K562 (cell line): ENCODE results near the gene ZNF627. TPM values are rescaled to one million over a fixed set of nuclear protein-coding genes. Genes with fewer than 3 reads are reported as not detected.

ENCODE experiments used
- ASH1L ChIP-seq: fragments of 450-650 bp; IDR thresholded peaks from 2 replicates; pipeline ENCODE4 v1.6.1; 2018; ENCODE audit warnings: borderline replicate concordance, mild to moderate bottlenecking, low read depth; ENCODE audit not compliant: partially characterized antibody
- ETV5 ChIP-seq: sonication (generic); formaldehyde crosslinking; IDR thresholded peaks from 2 replicates; pipeline ENCODE4 v1.4.0; 2020; ENCODE audit warnings: low read depth, mild to moderate bottlenecking, missing genetic modification reagents
- EWSR1 ChIP-seq: fragments of 450-650 bp; IDR thresholded peaks from 2 replicates; pipeline ENCODE4 v1.6.1; 2018; ENCODE audit warnings: borderline replicate concordance, mild to moderate bottlenecking, low read depth, moderate library complexity; ENCODE audit not compliant: partially characterized antibody
- HLTF ChIP-seq: fragments of 450-650 bp; IDR thresholded peaks from 2 replicates; pipeline ENCODE4 v1.6.1; 2016
- MTF1 ChIP-seq: fragments of 250-450 bp; sonication (Bioruptor Pico); IDR thresholded peaks from 2 replicates; pipeline ENCODE4 v1.9.0; 2021; ENCODE audit warnings: moderate library complexity, mild to moderate bottlenecking, inconsistent platforms, borderline replicate concordance
- MXI1 ChIP-seq: IDR thresholded peaks from 2 replicates; pipeline ENCODE4 v1.6.1; 2011; ENCODE audit warnings: low read depth, mild to moderate bottlenecking, improper control_type of control experiment, low read length
- NEUROD1 ChIP-seq: fragments of 150-350 bp; IDR thresholded peaks from 2 replicates; pipeline ENCODE4 v1.6.1; 2014; ENCODE audit warnings: borderline replicate concordance, low read length, low read depth; ENCODE audit not compliant: partially characterized antibody
- RCOR1 ChIP-seq, 2 experiments: IDR thresholded peaks; 2 replicates each; pipeline ENCODE4 v1.6.1; 2012; ENCODE audit warnings: low read depth in 2 of 2, low read length in 2 of 2, borderline replicate concordance in 1 of 2, improper control_type of control experiment in 1 of 2
- SMAD1 ChIP-seq: fragments of 150-350 bp; IDR thresholded peaks from 2 replicates; pipeline ENCODE4 v1.6.1; 2014; ENCODE audit warnings: low read length, low read depth; ENCODE audit not compliant: partially characterized antibody
- SREBF2 ChIP-seq: sonication (generic); formaldehyde crosslinking; IDR thresholded peaks from 2 replicates; pipeline ENCODE4 v1.4.0; 2020; ENCODE audit warnings: mild to moderate bottlenecking, missing genetic modification reagents
- ZBTB1 ChIP-seq: sonication (generic); formaldehyde crosslinking; IDR thresholded peaks from 2 replicates; pipeline ENCODE4 v1.8.1; 2023; ENCODE audit warnings: missing genetic modification reagents, low read depth, mild to moderate bottlenecking, borderline replicate concordance
- ZC3H8 ChIP-seq: fragments of 450-650 bp; IDR thresholded peaks from 2 replicates; pipeline ENCODE4 v1.6.1; 2017
- ZNF76 ChIP-seq: fragments of 250-450 bp; sonication (Bioruptor Pico); IDR thresholded peaks from 2 replicates; pipeline ENCODE4 v1.4.0; 2020; ENCODE audit warnings: mild to moderate bottlenecking, moderate library complexity, borderline replicate concordance
- polyA plus RNA-seq, 8 experiments: library from polyadenylated mRNA; depleted of rRNA in 4 of 8; stranded (reverse) in 5 of 8; unstranded in 3 of 8; fragments of >200 nt; fragmentation: Nextera tagmentation in 2 of 8; fragmentation: Illumina TruSeq in 1 of 8; extraction: Ambion mirVana in 2 of 8; extraction: Trizol in 1 of 8; gene quantifications; 2 replicates each; pipeline versions ENCODE4 v1.2.1 to v1.2.3, GENCODE V29; 2011 to 2014; ENCODE audit warnings: inconsistent platforms in 1 of 8, missing spikeins in 1 of 8
- total RNA-seq, 7 experiments: library from RNA; depleted of rRNA in 6 of 7; stranded (reverse); fragments of >200 nt in 6 of 7; fragmentation: Illumina TruSeq in 2 of 7; extraction: Trizol in 2 of 7; gene quantifications; 2 replicates each; pipeline versions ENCODE4 v1.2.1 to v1.2.3, GENCODE V29; 2011 to 2021; ENCODE audit warnings: low replicate concordance in 1 of 7
- TF ChIP-seq, protein P1 (sequence below): fragments of 450-650 bp; IDR thresholded peaks from 2 replicates; pipeline ENCODE4 v1.6.1; 2018; ENCODE audit not compliant: partially characterized antibody
- TF ChIP-seq, protein P2 (sequence below): sonication (generic); formaldehyde crosslinking; IDR thresholded peaks from 2 replicates; pipeline ENCODE4 v1.8.0; 2022; ENCODE audit warnings: mild to moderate bottlenecking, missing genetic modification reagents
- TF ChIP-seq, protein P3 (sequence below), 3 experiments: IDR thresholded peaks in 2 of 3; conservative IDR thresholded peaks in 1 of 3; 2 replicates each; pipeline ENCODE4 v1.5.1; 2011 to 2012; ENCODE audit warnings: low read length in 3 of 3, mild to moderate bottlenecking in 3 of 3, control low read depth in 2 of 3, improper control_type of control experiment in 1 of 3, inconsistent platforms in 1 of 3, low read depth in 1 of 3, mixed read lengths in 1 of 3, moderate library complexity in 1 of 3; ENCODE audit not compliant: insufficient read depth in 2 of 3

The ZNF627 gene
- total and polyA plus RNA-seq, 9 of the 15 experiments (the other 6 are each of a cell fraction or from before 2014, with no cell fraction given) = 6.4 to 19.9 (median 10.6) TPM

DNA sequence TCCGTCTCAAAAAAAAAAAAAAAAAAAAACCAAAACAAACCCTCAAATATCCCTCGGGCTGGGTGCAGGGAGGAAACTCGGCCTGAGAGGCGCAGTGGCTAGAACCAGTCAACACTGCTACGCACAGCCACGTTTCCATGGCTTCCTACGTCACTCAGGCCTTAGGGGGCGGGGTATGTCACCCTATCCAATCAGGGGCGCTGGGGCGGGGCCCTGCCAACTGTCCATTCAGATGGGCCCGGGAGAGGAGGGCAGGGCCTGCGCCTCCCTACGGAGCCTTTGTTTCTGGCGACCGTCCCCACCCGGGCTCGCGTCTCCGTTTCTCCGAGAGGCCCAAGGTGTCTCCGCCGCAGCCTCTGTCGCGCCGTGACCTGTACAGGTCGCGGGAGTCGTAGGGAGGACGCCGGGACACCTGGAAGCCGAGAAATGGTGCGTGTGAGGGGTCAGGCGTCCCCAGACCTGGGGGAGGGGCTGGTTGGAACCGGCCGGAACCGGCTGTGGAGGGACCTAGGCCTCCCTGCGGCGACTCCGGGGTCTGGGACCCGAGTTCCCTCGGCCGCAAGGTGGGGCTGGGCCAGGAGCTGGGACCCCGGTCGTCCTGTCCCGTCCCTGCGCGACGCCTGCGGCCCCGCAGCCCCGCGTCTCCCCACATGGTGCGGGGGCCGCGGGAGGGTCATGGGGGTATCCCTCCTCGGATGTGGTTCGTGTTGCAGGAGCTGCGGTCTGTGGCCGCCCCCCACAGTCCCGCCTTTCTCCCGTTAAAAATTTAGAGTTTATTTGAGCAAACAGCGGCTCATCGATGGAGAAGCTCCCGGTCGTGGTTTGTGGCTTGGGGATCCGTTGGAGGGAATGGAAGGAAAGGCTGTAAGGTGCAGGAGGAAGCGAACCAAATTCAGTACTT, at the start of gene ZNF627 (continued):
- TF ChIP-seq, protein P1, sequence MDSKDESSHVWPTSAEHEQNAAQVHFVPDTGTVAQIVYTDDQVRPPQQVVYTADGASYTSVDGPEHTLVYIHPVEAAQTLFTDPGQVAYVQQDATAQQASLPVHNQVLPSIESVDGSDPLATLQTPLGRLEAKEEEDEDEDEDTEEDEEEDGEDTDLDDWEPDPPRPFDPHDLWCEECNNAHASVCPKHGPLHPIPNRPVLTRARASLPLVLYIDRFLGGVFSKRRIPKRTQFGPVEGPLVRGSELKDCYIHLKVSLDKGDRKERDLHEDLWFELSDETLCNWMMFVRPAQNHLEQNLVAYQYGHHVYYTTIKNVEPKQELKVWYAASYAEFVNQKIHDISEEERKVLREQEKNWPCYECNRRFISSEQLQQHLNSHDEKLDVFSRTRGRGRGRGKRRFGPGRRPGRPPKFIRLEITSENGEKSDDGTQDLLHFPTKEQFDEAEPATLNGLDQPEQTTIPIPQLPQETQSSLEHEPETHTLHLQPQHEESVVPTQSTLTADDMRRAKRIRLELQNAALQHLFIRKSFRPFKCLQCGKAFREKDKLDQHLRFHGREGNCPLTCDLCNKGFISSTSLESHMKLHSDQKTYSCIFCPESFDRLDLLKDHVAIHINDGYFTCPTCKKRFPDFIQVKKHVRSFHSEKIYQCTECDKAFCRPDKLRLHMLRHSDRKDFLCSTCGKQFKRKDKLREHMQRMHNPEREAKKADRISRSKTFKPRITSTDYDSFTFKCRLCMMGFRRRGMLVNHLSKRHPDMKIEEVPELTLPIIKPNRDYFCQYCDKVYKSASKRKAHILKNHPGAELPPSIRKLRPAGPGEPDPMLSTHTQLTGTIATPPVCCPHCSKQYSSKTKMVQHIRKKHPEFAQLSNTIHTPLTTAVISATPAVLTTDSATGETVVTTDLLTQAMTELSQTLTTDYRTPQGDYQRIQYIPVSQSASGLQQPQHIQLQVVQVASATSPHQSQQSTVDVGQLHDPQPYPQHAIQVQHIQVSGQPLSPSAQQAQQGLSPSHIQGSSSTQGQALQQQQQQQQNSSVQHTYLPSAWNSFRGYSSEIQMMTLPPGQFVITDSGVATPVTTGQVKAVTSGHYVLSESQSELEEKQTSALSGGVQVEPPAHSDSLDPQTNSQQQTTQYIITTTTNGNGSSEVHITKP = peak; percentile 57
- 0 out of 2 replicates have a peak, but pooled peaks have one; percentile 50 for TF ChIP-seq HLTF
- peak; percentile 10 for TF ChIP-seq NEUROD1
- peak; percentile 95 for TF ChIP-seq ZBTB1 (CRISPR knock-in tag)
- TF ChIP-seq ETV5 (CRISPR knock-in tag) = peak; percentile 61
- 0 out of 2 replicates have a peak, but pooled peaks have one; percentile 11 for TF ChIP-seq MXI1
- TF ChIP-seq MTF1 (CRISPR knock-in tag) = no peak
- TF ChIP-seq RCOR1 (IDR thresholded peaks at IDR 0.05; ENCODE audit: borderline replicate concordance in 1 of 2, low read depth in 2 of 2, low read length in 2 of 2) = no peak
- TF ChIP-seq SREBF2 (CRISPR knock-in tag) = no peak
- no peak for TF ChIP-seq EWSR1
- 0 out of 2 replicates have a peak, but pooled peaks have one; percentile 60 for TF ChIP-seq ZC3H8
- TF ChIP-seq, protein P2, sequence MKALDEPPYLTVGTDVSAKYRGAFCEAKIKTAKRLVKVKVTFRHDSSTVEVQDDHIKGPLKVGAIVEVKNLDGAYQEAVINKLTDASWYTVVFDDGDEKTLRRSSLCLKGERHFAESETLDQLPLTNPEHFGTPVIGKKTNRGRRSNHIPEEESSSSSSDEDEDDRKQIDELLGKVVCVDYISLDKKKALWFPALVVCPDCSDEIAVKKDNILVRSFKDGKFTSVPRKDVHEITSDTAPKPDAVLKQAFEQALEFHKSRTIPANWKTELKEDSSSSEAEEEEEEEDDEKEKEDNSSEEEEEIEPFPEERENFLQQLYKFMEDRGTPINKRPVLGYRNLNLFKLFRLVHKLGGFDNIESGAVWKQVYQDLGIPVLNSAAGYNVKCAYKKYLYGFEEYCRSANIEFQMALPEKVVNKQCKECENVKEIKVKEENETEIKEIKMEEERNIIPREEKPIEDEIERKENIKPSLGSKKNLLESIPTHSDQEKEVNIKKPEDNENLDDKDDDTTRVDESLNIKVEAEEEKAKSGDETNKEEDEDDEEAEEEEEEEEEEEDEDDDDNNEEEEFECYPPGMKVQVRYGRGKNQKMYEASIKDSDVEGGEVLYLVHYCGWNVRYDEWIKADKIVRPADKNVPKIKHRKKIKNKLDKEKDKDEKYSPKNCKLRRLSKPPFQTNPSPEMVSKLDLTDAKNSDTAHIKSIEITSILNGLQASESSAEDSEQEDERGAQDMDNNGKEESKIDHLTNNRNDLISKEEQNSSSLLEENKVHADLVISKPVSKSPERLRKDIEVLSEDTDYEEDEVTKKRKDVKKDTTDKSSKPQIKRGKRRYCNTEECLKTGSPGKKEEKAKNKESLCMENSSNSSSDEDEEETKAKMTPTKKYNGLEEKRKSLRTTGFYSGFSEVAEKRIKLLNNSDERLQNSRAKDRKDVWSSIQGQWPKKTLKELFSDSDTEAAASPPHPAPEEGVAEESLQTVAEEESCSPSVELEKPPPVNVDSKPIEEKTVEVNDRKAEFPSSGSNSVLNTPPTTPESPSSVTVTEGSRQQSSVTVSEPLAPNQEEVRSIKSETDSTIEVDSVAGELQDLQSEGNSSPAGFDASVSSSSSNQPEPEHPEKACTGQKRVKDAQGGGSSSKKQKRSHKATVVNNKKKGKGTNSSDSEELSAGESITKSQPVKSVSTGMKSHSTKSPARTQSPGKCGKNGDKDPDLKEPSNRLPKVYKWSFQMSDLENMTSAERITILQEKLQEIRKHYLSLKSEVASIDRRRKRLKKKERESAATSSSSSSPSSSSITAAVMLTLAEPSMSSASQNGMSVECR (CRISPR knock-in tag) = peak; percentile 49; the same call in 1 of the 2 replicates
- peak; percentile 57 for TF ChIP-seq SMAD1
- TF ChIP-seq, protein P3, sequence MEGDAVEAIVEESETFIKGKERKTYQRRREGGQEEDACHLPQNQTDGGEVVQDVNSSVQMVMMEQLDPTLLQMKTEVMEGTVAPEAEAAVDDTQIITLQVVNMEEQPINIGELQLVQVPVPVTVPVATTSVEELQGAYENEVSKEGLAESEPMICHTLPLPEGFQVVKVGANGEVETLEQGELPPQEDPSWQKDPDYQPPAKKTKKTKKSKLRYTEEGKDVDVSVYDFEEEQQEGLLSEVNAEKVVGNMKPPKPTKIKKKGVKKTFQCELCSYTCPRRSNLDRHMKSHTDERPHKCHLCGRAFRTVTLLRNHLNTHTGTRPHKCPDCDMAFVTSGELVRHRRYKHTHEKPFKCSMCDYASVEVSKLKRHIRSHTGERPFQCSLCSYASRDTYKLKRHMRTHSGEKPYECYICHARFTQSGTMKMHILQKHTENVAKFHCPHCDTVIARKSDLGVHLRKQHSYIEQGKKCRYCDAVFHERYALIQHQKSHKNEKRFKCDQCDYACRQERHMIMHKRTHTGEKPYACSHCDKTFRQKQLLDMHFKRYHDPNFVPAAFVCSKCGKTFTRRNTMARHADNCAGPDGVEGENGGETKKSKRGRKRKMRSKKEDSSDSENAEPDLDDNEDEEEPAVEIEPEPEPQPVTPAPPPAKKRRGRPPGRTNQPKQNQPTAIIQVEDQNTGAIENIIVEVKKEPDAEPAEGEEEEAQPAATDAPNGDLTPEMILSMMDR (IDR thresholded peaks at IDR 0.05 in 2 of 3, conservative IDR thresholded peaks at IDR 0.05 in 1 of 3; ENCODE audit: insufficient read depth in 2 of 3, low read depth in 1 of 3, low read length in 3 of 3) = peak; percentile 9 to 44 (median 19); a peak in 2 of 6 replicates
- TF ChIP-seq ZNF76 (CRISPR knock-in tag) = 0 out of 2 replicates have a peak, but pooled peaks have one; percentile 43
- TF ChIP-seq ASH1L = no peak
